Measurements from ENCODE around the gene KCNC4. TPM values are rescaled to one million over a fixed set of nuclear protein-coding genes. Genes with fewer than 3 reads are reported as not detected.

Gene KCNC4
- total RNA-seq, result 1.4 and 1.5 TPM in 2 replicates

DNA sequence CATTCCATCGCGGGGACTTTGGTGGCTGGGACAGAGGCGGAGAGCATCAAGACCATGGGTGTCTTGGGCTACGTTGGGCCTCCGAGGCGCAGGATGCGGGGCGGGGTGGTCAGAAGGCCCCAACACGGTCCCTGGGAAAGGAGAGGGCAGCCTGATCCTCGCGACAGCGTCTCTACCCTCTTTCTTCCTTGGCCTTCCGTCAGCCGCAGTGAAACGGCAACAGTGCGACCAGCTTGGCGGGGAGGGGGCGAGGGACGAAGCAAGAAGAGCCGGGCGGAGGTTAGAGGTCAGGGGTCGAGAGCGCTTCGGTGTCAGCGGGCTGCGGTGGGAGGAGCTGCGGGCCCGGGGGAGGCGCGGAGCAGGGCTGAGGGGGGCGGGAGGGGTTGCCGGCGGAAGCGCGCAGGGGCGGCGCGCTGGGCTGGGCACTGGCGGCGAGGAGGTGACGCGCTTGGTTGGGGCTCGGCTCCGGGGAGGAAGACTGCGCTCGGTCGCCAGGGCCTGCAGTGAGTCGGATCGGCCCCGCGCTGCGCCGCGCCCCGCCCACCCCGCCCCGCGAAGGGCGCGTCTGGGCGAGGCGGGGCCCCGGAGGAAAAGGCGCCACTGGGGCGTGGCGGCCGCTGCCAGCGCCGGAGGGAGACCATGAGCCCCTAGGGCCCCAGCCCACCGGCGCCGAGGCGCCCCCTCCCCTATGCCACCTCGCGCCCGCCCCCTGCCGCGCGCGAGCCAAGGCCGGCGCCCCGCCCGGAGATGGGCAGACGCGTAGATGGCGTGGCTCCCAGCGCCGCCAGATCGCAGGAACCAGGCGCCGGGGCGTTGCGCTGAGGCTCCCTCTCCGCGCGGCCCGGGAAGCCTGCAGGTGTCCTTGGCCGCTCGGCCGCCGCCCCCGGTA lies at the start of gene KCNC4:
TSS of gene KCNC4 (plus strand) at position 600 of the 889 bp plus-strand sequence. CDS start 1,186 bp downstream, outside the sequence.
- no peaks in the 10 kb centered on the region for H4K20me1 ChIP-seq (ENCODE audit: insufficient read depth, low read length)
- H3K9me3 ChIP-seq (ENCODE audit: low read depth, low read length), result no peaks in the 10 kb centered on the region
- H3K79me2 ChIP-seq (ENCODE audit: insufficient read depth, low read length), result no peaks in the 10 kb centered on the region
- H3K27me3 ChIP-seq (ENCODE audit: insufficient read depth, low read length), result peaks cover 8% of the 10 kb centered on the region
- H3K36me3 ChIP-seq (ENCODE audit: insufficient read depth, low read length), result no peaks in the 10 kb centered on the region
- peak; percentile 99 for DNase-seq (ENCODE audit: insufficient read length, low spot score, missing footprints)
- peak within 1 kb of the TSS; percentile 69 for H3K4me3 ChIP-seq (ENCODE audit: insufficient read depth, low read length)
- no peak within 1 kb of the TSS for H3K27ac ChIP-seq (ENCODE audit: low read depth, low read length)
- H3K4me2 ChIP-seq (ENCODE audit: insufficient read depth, low read length), result peak within 1 kb of the TSS; percentile 82
- TF ChIP-seq, protein P1, sequence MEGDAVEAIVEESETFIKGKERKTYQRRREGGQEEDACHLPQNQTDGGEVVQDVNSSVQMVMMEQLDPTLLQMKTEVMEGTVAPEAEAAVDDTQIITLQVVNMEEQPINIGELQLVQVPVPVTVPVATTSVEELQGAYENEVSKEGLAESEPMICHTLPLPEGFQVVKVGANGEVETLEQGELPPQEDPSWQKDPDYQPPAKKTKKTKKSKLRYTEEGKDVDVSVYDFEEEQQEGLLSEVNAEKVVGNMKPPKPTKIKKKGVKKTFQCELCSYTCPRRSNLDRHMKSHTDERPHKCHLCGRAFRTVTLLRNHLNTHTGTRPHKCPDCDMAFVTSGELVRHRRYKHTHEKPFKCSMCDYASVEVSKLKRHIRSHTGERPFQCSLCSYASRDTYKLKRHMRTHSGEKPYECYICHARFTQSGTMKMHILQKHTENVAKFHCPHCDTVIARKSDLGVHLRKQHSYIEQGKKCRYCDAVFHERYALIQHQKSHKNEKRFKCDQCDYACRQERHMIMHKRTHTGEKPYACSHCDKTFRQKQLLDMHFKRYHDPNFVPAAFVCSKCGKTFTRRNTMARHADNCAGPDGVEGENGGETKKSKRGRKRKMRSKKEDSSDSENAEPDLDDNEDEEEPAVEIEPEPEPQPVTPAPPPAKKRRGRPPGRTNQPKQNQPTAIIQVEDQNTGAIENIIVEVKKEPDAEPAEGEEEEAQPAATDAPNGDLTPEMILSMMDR (IDR thresholded peaks at IDR 0.05; ENCODE audit: extremely low read depth, low read depth, low read length), result no peak
- H3K4me1 ChIP-seq (ENCODE audit: insufficient read depth, low read length), result peaks cover 4% of the 10 kb centered on the region
- H2AFZ ChIP-seq (ENCODE audit: low read length), result peak within 1 kb of the TSS; percentile 81

DNA sequence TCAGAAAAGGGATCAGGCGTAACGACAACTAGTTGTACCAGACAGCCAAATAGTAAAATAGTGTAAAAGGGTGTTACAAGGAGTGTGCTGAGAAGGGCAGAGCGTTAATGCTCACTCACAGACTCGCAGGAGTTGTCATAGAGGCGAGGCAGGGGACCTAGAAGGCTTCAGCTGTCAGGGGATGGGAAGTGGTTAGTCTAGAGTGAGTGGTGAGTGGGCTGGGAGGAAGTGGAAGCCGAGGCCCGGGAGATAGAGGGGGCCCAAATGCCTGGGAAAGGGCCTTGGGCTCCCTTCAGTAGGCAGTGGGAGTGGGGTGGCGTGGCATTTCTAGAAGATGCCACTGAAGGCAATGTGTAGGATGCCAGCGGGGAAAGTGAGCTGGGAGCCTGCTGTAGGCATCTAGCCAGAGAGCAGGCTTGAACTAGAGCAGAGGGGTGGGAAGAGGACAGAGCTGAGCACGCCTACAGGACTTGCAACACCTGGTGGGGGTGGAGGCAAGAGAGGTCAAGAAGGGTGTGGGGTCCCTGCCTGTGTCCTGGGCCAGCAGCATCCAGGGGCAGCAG lies 49.5 kb upstream of the KCNC4 start:
- Histone ChIP-seq H4K20me1 (ENCODE audit: insufficient read depth, low read length) (no peaks in the 10 kb centered on the region), H3K4me1 (ENCODE audit: insufficient read depth, low read length) (no peaks in the 10 kb centered on the region), H3K4me2 (ENCODE audit: insufficient read depth, low read length) (no peak overlapping the region), H3K79me2 (ENCODE audit: insufficient read depth, low read length) (no peaks in the 10 kb centered on the region), H3K9me3 (ENCODE audit: low read depth, low read length) (no peaks in the 10 kb centered on the region), H3K27ac (ENCODE audit: low read depth, low read length) (no peak overlapping the region), H3K27me3 (ENCODE audit: insufficient read depth, low read length) (peaks cover 6% of the 10 kb centered on the region), H2AFZ (ENCODE audit: low read length) (no peak overlapping the region), H3K4me3 (ENCODE audit: insufficient read depth, low read length) (no peak overlapping the region), H3K36me3 (ENCODE audit: insufficient read depth, low read length) (no peaks in the 10 kb centered on the region)
- DNase-seq (ENCODE audit: insufficient read length, low spot score, missing footprints), result no peak
- TF ChIP-seq, protein P1 (IDR thresholded peaks at IDR 0.05; ENCODE audit: extremely low read depth, low read depth, low read length), result no peak

DNA sequence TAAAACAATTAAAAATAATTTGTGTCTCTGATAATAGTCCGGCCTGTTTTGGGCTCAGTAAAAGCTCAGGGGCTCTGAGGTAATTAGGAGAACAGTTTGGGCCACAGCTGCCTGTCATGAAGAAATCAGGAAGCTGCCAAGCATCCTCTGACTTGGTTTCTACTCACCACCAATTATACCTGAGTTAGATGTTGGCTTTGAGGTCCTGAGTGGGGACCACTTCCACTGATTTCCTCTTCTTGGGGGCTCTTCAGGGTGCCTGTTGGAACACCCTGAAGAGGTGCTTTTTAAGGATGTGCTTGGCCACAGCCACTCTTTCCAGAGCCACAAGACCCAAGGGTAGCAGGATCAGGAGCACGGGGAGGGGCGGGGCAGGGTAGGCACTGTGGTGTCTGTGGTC lies 48.9 kb upstream of the KCNC4 start:
- no peak overlapping the region for H2AFZ ChIP-seq (ENCODE audit: low read length)
- no peaks in the 10 kb centered on the region for H3K36me3 ChIP-seq (ENCODE audit: insufficient read depth, low read length)
- no peaks in the 10 kb centered on the region for H3K4me1 ChIP-seq (ENCODE audit: insufficient read depth, low read length)
- no peak for DNase-seq (ENCODE audit: insufficient read length, low spot score, missing footprints)
- no peak overlapping the region for H3K27ac ChIP-seq (ENCODE audit: low read depth, low read length)
- no peak overlapping the region for H3K4me2 ChIP-seq (ENCODE audit: insufficient read depth, low read length)
- H3K4me3 ChIP-seq (ENCODE audit: insufficient read depth, low read length), result no peak overlapping the region
- H4K20me1 ChIP-seq (ENCODE audit: insufficient read depth, low read length), result no peaks in the 10 kb centered on the region
- TF ChIP-seq, protein P1 (IDR thresholded peaks at IDR 0.05; ENCODE audit: extremely low read depth, low read depth, low read length), result no peak
- peaks cover 6% of the 10 kb centered on the region for H3K27me3 ChIP-seq (ENCODE audit: insufficient read depth, low read length)
- H3K9me3 ChIP-seq (ENCODE audit: low read depth, low read length), result no peaks in the 10 kb centered on the region
- H3K79me2 ChIP-seq (ENCODE audit: insufficient read depth, low read length), result no peaks in the 10 kb centered on the region

DNA sequence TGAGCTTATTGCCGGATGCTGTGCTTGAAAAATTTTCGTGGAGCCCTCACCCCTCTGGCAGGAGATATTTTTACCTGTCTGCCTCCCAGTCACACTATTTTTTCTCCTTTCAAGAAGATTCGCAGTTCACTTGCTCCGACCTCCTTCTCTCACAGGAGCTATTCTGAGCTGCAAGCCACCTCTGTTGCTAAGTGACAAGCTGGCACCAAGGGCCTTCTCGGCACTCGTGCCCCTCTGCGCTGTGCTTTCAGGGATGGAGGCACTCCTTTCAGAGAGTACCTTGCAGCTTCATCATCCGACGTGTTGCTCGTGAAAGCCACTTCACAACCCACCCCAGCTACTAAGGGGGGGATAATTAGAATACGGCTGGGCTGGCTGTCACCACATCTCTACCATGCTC lies 48.3 kb upstream of the KCNC4 start:
- Histone ChIP-seq H3K79me2 (ENCODE audit: insufficient read depth, low read length) (no peaks in the 10 kb centered on the region), H4K20me1 (ENCODE audit: insufficient read depth, low read length) (no peaks in the 10 kb centered on the region), H3K36me3 (ENCODE audit: insufficient read depth, low read length) (no peaks in the 10 kb centered on the region), H3K4me1 (ENCODE audit: insufficient read depth, low read length) (no peaks in the 10 kb centered on the region), H3K4me3 (ENCODE audit: insufficient read depth, low read length) (no peak overlapping the region), H3K4me2 (ENCODE audit: insufficient read depth, low read length) (no peak overlapping the region), H2AFZ (ENCODE audit: low read length) (no peak overlapping the region), H3K9me3 (ENCODE audit: low read depth, low read length) (no peaks in the 10 kb centered on the region), H3K27me3 (ENCODE audit: insufficient read depth, low read length) (peaks cover 10% of the 10 kb centered on the region), H3K27ac (ENCODE audit: low read depth, low read length) (no peak overlapping the region)
- no peak for DNase-seq (ENCODE audit: insufficient read length, low spot score, missing footprints)
- TF ChIP-seq, protein P1 (IDR thresholded peaks at IDR 0.05; ENCODE audit: extremely low read depth, low read depth, low read length), result no peak
